Measurements from ENCODE around the gene FBN3. TPM values are rescaled to one million over a fixed set of nuclear protein-coding genes. Genes with fewer than 3 reads are reported as not detected.

The FBN3 gene
- polyA plus RNA-seq, 3 donors, result not detected

- intact Hi-C loops (cut with micrococcal nuclease), result no loop called here
- WGBS (ENCODE audit: insufficient coverage), result 97% methylated on average over 11 of the region's 12 CpGs
- Mint-ChIP-seq H3K4me1 (peaks cover 9% of the 10 kb centered on the region), H3K36me3 (no peaks in the 10 kb centered on the region), H3K27me3 (ENCODE audit: low read depth in 3 of 3) (peaks cover 7 to 12% (median 9%) of the 10 kb centered on the region in 3 donors), H3K27ac (peak overlapping the region in 1 of 7 donors; percentile 3), H3K9me3 (peaks cover 0 to 10% (median 3%) of the 10 kb centered on the region in 7 donors), H3K4me3 (no peak overlapping the region)
- H3K9me3 ChIP-seq (replicated peaks in 1 of 2; ENCODE audit: control insufficient read depth in 1 of 2, insufficient read depth in 1 of 2, low read length in 2 of 2), result peaks cover 0 to 2% of the 10 kb centered on the region in 2 donors
- DNase-seq, result no peak
- H3K9ac ChIP-seq (ENCODE audit: insufficient read depth, low read length, poor library complexity, severe bottlenecking), result no peak overlapping the region
- no peak overlapping the region for H3K4me2 ChIP-seq (replicated peaks; ENCODE audit: extremely low read depth, low read length, poor library complexity, severe bottlenecking)
- H3K36me3 ChIP-seq (replicated peaks in 1 of 2; ENCODE audit: control insufficient read depth in 1 of 2, insufficient read depth in 2 of 2, low read length in 2 of 2), result no peaks in the 10 kb centered on the region
- no peak overlapping the region for H2AFZ ChIP-seq (ENCODE audit: insufficient read depth, low read depth, low read length, poor library complexity, severe bottlenecking)
- H3K27ac ChIP-seq (ENCODE audit: low read depth in 1 of 2, low read length in 2 of 2), result no peak overlapping the region
- no peaks in the 10 kb centered on the region for H4K20me1 ChIP-seq (ENCODE audit: insufficient read depth, low read length)
- no peak overlapping the region for H3K4me3 ChIP-seq (replicated peaks in 1 of 3; ENCODE audit: low read depth in 2 of 3, low read length in 3 of 3)
- no peaks in the 10 kb centered on the region for H3K27me3 ChIP-seq (ENCODE audit: control insufficient read depth in 2 of 2, insufficient read depth in 2 of 2, low read length in 2 of 2)
- no peaks in the 10 kb centered on the region for H3K4me1 ChIP-seq (ENCODE audit: control insufficient read depth in 1 of 2, insufficient read depth in 2 of 2, low read length in 2 of 2)
- H3K79me2 ChIP-seq (ENCODE audit: insufficient read depth, low read length), result no peaks in the 10 kb centered on the region
- TF ChIP-seq CTCF (IDR thresholded peaks at IDR 0.05), result no peak
Observed at GRCh38 chr19:8083141-8083540, 66.3 kb downstream of the FBN3 start.

- no peaks in the 10 kb centered on the region for H3K36me3 Mint-ChIP-seq
- Histone ChIP-seq H3K27ac (ENCODE audit: low read depth in 1 of 2, low read length in 2 of 2) (no peak overlapping the region), H3K4me3 (replicated peaks in 1 of 3; ENCODE audit: low read depth in 2 of 3, low read length in 3 of 3) (no peak overlapping the region), H3K79me2 (ENCODE audit: insufficient read depth, low read length) (no peaks in the 10 kb centered on the region), H3K36me3 (replicated peaks in 1 of 2; ENCODE audit: control insufficient read depth in 1 of 2, insufficient read depth in 2 of 2, low read length in 2 of 2) (no peaks in the 10 kb centered on the region), H2AFZ (ENCODE audit: insufficient read depth, low read depth, low read length, poor library complexity, severe bottlenecking) (no peak overlapping the region), H3K27me3 (ENCODE audit: control insufficient read depth in 2 of 2, insufficient read depth in 2 of 2, low read length in 2 of 2) (no peaks in the 10 kb centered on the region), H3K9me3 (replicated peaks in 1 of 2; ENCODE audit: control insufficient read depth in 1 of 2, insufficient read depth in 1 of 2, low read length in 2 of 2) (peaks cover 0 to 2% of the 10 kb centered on the region in 2 donors), H3K4me1 (ENCODE audit: control insufficient read depth in 1 of 2, insufficient read depth in 2 of 2, low read length in 2 of 2) (no peaks in the 10 kb centered on the region), H3K4me2 (replicated peaks; ENCODE audit: extremely low read depth, low read length, poor library complexity, severe bottlenecking) (no peak overlapping the region), H4K20me1 (ENCODE audit: insufficient read depth, low read length) (no peaks in the 10 kb centered on the region), H3K9ac (ENCODE audit: insufficient read depth, low read length, poor library complexity, severe bottlenecking) (no peak overlapping the region)
- peaks cover 9 to 12% (median 10%) of the 10 kb centered on the region in 3 donors for H3K27me3 Mint-ChIP-seq (ENCODE audit: low read depth in 3 of 3)
- peak overlapping the region in 3 of 7 donors; percentile 15 to 57 (median 32) for H3K27ac Mint-ChIP-seq
- H3K4me1 Mint-ChIP-seq, result peaks cover 9% of the 10 kb centered on the region
- no peak overlapping the region for H3K4me3 Mint-ChIP-seq
- intact Hi-C loops (cut with micrococcal nuclease), result no loop called here
- H3K9me3 Mint-ChIP-seq, result peaks cover 0 to 10% (median 4%) of the 10 kb centered on the region in 7 donors
- no peak for TF ChIP-seq CTCF (IDR thresholded peaks at IDR 0.05)
- no peak for DNase-seq
- 55% methylated on average over 3 of the region's 11 CpGs for WGBS (ENCODE audit: insufficient coverage)
Observed at GRCh38 chr19:8081569-8082550, 67.5 kb downstream of the FBN3 start.
